Testis (tissue), 3 donors: ENCODE data around the gene TNS1. TPM values are rescaled to one million over a fixed set of nuclear protein-coding genes. Genes with fewer than 3 reads are reported as not detected.

ENCODE experiments used
- DNase-seq: peaks from one replicate; pipeline ENCODE4 v3.0.0-alpha.2; 2019
- H3K27ac ChIP-seq, 2 donors: fragments of 200-600 bp; sonication (generic); one replicate each; pipeline ENCODE4 v1.5.1; 2019
- H3K27me3 ChIP-seq: fragments of 200-600 bp; sonication (generic); one replicate; pipeline ENCODE4 v1.5.1; 2019
- H3K36me3 ChIP-seq: fragments of 200-600 bp; sonication (generic); one replicate; pipeline ENCODE4 v1.5.1; 2017; ENCODE audit warnings: low read depth; ENCODE audit errors: missing control alignments
- H3K4me1 ChIP-seq: fragments of 200-600 bp; sonication (generic); one replicate; pipeline ENCODE4 v1.5.1; 2019
- H3K4me3 ChIP-seq, 2 donors: fragments of 200-600 bp; sonication (generic); one replicate each; pipeline ENCODE4 v1.5.1; 2017 to 2019
- H3K9me3 ChIP-seq: fragments of 200-600 bp; sonication (generic); one replicate; pipeline ENCODE4 v1.5.1; 2017
- POLR2A ChIP-seq: fragments of 450-650 bp; IDR thresholded peaks from one replicate; pipeline ENCODE4 v1.6.1; 2017; ENCODE audit warnings: antibody characterized with exemption, mild to moderate bottlenecking, moderate library complexity
- WGBS, 2 donors: methylation state at CpG; one replicate each; pipeline ENCODE4 v1.1.5; 2018; 5-methylcytosine and 5-hydroxymethylcytosine counted together
- intact Hi-C: fragments of 100-400 bp; cut with DNase I; formaldehyde crosslinking; loops from one replicate; pipeline ENCODE4 v1.15.1; 2023; ENCODE audit warnings: low total_unique reads
- polyA plus RNA-seq: library from polyadenylated mRNA; stranded (reverse); fragments of 350-450 nt; fragmentation: Illumina TruSeq; extraction: RNeasy Lipid Tissue Mini Kit (QIAGEN cat#74804); gene quantifications from one replicate; pipeline ENCODE4 v1.2.3, GENCODE V29; 2014; ENCODE audit warnings: low read depth, low replicate concordance; ENCODE audit not compliant: insufficient read depth
- total RNA-seq, 2 donors: library from RNA; depleted of rRNA; stranded (reverse); fragments of >200 nt; gene quantifications; one replicate each; pipeline ENCODE4 v1.2.3, GENCODE V29; 2016
- TF ChIP-seq, protein P1 (sequence below), 3 experiments: fragments of 450-650 bp in 2 of 3; fragments of 200-600 bp in 1 of 3; sonication (generic) in 1 of 3; IDR thresholded peaks; one replicate each; pipeline ENCODE4 v1.5.1; 2016 to 2019; ENCODE audit warnings: antibody characterized with exemption in 3 of 3, mild to moderate bottlenecking in 2 of 3, moderate library complexity in 1 of 3

TNS1 gene
- total and polyA plus RNA-seq, 3 donors from 2014 or later = 75.9 to 256 (median 227) TPM

GRCh38 chr2:217954469-217954868 lies 48.3 kb downstream of the TNS1 start:
- Histone ChIP-seq H3K4me3 (no peak overlapping the region), H3K27ac (peak overlapping the region in 1 of 2 donors; percentile 61), H3K36me3 (no peaks in the 10 kb centered on the region), H3K9me3 (no peaks in the 10 kb centered on the region), H3K4me1 (peaks cover 78% of the 10 kb centered on the region), H3K27me3 (no peaks in the 10 kb centered on the region)
- TF ChIP-seq POLR2A = no peak
- TF ChIP-seq, protein P1, sequence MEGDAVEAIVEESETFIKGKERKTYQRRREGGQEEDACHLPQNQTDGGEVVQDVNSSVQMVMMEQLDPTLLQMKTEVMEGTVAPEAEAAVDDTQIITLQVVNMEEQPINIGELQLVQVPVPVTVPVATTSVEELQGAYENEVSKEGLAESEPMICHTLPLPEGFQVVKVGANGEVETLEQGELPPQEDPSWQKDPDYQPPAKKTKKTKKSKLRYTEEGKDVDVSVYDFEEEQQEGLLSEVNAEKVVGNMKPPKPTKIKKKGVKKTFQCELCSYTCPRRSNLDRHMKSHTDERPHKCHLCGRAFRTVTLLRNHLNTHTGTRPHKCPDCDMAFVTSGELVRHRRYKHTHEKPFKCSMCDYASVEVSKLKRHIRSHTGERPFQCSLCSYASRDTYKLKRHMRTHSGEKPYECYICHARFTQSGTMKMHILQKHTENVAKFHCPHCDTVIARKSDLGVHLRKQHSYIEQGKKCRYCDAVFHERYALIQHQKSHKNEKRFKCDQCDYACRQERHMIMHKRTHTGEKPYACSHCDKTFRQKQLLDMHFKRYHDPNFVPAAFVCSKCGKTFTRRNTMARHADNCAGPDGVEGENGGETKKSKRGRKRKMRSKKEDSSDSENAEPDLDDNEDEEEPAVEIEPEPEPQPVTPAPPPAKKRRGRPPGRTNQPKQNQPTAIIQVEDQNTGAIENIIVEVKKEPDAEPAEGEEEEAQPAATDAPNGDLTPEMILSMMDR (IDR thresholded peaks at IDR 0.05) = no peak
- DNase-seq = no peak
- intact Hi-C loops = no loop called here
- WGBS, 2 donors = 62 to 69% methylated on average over 2 to 3 of the region's 3 CpGs

GRCh38 chr2:217954051-217954450 lies 48.7 kb downstream of the TNS1 start:
- Histone ChIP-seq H3K36me3 (no peaks in the 10 kb centered on the region), H3K4me1 (peaks cover 82% of the 10 kb centered on the region), H3K9me3 (no peaks in the 10 kb centered on the region), H3K27ac (peak overlapping the region; percentile 27 to 61), H3K27me3 (no peaks in the 10 kb centered on the region), H3K4me3 (no peak overlapping the region)
- WGBS, 2 donors = 61 to 71% methylated on average over 7 to 9 of the region's 9 CpGs
- no peak for DNase-seq
- intact Hi-C loops = no loop called here
- TF ChIP-seq, protein P1 (IDR thresholded peaks at IDR 0.05) = no peak
- TF ChIP-seq POLR2A = no peak

GRCh38 chr2:217953531-217953932 lies 49.3 kb downstream of the TNS1 start:
- H3K4me1 ChIP-seq = peaks cover 87% of the 10 kb centered on the region
- 41 to 61% methylated on average over 5 to 6 of the region's 6 CpGs for WGBS, 2 donors

DNA sequence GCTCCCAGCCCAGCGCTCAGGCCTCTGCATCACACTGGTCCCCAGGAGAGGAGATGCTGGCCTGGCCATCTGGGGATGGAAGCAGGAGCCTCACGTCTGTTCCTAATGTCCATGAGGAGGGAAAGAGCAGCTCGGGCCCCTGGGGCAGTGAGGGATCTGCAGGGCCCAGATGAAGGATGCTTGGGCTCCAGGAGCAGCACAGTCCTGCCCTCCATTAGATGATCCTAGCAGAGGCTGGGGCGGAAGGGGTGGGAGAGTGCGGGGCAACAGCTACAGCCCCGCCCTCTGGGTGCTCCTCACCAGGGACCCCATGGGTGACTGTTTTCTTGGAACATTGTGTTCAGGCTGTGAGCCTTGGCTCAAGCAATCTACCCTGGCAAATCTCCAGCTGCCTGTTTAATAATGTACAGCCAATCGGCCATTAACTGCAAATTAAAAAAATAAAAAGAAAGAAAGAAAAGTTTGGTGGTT lies 49.7 kb downstream of the TNS1 start:
- peak; percentile 67 for DNase-seq
- TF ChIP-seq, protein P1 (IDR thresholded peaks at IDR 0.05) = no peak
- TF ChIP-seq POLR2A = no peak
- no peaks in the 10 kb centered on the region for H3K27me3 ChIP-seq
- WGBS, 2 donors = 49 to 56% methylated on average over 2 to 7 of the region's 7 CpGs
- intact Hi-C loops = no loop called here
- H3K4me3 ChIP-seq = no peak overlapping the region
- H3K27ac ChIP-seq = peak overlapping the region; percentile 27 to 64
- no peaks in the 10 kb centered on the region for H3K36me3 ChIP-seq
- no peaks in the 10 kb centered on the region for H3K9me3 ChIP-seq
- H3K4me1 ChIP-seq = peaks cover 87% of the 10 kb centered on the region

More at GRCh38 chr2:217953531-217953932, 49.3 kb downstream of the TNS1 start:
- peak; percentile 45 for DNase-seq
- Histone ChIP-seq H3K4me3 (no peak overlapping the region), H3K36me3 (no peaks in the 10 kb centered on the region), H3K9me3 (no peaks in the 10 kb centered on the region), H3K27me3 (no peaks in the 10 kb centered on the region), H3K27ac (peak overlapping the region; percentile 27 to 61)
- no peak for TF ChIP-seq POLR2A
- TF ChIP-seq, protein P1 (IDR thresholded peaks at IDR 0.05) = no peak
- intact Hi-C loops = no loop called here

DNA sequence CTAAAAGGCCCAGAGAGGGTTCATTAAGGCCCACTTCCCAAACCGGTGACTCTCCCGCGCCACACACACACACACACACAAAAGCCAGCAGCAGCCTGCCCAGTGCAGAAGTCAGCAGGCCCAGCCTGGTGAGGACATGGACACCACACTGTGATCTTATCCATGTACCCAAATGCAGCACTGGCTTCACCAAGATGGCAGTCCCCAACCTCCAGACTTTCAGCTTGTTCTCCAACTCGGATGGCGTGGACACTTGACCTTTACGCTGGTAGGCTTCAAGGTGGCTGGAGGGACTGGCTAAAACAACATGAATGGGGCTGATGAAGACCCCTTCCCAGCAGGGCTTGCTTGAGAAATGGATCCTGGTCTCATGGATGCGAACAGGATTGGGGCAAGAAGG lies 50.4 kb downstream of the TNS1 start:
- H3K27me3 ChIP-seq = no peaks in the 10 kb centered on the region
- peaks cover 86% of the 10 kb centered on the region for H3K4me1 ChIP-seq
- no peak for DNase-seq
- TF ChIP-seq POLR2A = no peak
- TF ChIP-seq, protein P1 (IDR thresholded peaks at IDR 0.05) = no peak
- H3K9me3 ChIP-seq = no peaks in the 10 kb centered on the region
- no peak overlapping the region for H3K4me3 ChIP-seq
- WGBS, 2 donors = 87 to 98% methylated on average over 4 to 7 of the region's 7 CpGs
- H3K36me3 ChIP-seq = no peaks in the 10 kb centered on the region
- H3K27ac ChIP-seq = peak overlapping the region; percentile 46 to 64
- intact Hi-C loops = no loop called here
